ENCODE measurements around the gene CGB7. TPM values are rescaled to one million over a fixed set of nuclear protein-coding genes. Genes with fewer than 3 reads are reported as not detected.
A peak's percentile ranks its signal among the peaks of the same experiment; 100 is the strongest.

CGB7 gene
- total RNA-seq, 1 experiment from 2014 or later: 0.04 TPM

DNA sequence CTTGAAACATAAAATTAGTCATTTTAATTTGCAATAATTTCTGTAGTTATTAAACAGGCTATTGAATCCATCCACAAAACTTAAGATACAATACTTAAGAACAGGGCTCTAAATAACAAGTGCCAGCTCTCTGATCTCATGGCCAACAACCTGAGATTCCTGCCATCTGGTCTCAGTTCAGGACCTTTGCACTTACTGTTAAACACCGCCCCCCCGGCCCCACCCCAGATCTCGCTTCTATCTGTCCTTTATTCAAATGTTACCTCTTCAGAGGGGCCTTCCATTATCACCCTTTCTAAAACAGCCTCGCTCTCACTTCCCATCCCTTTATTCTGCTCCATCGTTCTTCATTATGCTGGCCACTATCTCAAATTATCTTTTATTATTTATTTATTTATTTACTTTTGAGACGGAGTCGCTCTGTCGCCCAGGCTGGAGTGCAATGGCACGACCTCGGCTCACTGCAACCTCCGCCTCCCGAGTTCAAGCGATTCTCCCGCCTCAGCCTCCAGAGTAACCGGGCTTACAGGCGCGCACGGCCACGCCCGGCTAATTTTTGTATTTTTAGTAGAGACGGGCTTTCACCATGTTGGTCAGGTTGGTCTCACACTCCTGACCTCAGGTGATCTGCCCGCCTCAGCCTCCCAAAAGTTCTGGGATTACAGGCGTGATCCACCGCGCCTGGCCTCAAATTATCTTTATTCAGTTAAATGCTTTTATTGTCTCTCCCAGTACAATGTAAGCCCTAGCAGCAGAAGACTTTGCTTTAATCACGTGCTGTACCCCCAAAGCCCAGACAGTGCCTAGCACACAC, 26.9 kb upstream of the CGB7 start:
- ChIA-PET CTCF (no interaction called here), POLR2A (ENCODE audit: unreplicated experiment) (no interaction called here)
- no peak overlapping the region; the same call in 1 of the 2 replicates for H3K27ac ChIP-seq (ENCODE audit: low read length)
- peaks cover 34% of the 10 kb centered on the region for H4K20me1 ChIP-seq (ENCODE audit: low read length)
- DNase-seq: no peak
- H3K27me3 ChIP-seq (ENCODE audit: low read length): no peaks in the 10 kb centered on the region
- H3K9ac ChIP-seq (ENCODE audit: low read length): peak overlapping the region; percentile 99
- H3K4me1 ChIP-seq (ENCODE audit: insufficient read depth, low read length): peaks cover 4% of the 10 kb centered on the region; the same call in 1 of the 2 replicates
- no peaks in the 10 kb centered on the region for H3K9me3 ChIP-seq (ENCODE audit: low read length)
- TF ChIP-seq CTCF (conservative IDR thresholded peaks at IDR 0.05; ENCODE audit: low read depth, low read length): no peak
- no peak for TF ChIP-seq EZH2phosphoT487 (IDR thresholded peaks at IDR 0.05; ENCODE audit: borderline replicate concordance, low read length)
- no peak for TF ChIP-seq EZH2 (IDR thresholded peaks at IDR 0.05; ENCODE audit: low read length, unreplicated experiment)
- H2AFZ ChIP-seq (ENCODE audit: low read length): peak overlapping the region; percentile 97
- no peaks in the 10 kb centered on the region for H3K9me2 ChIP-seq (replicated peaks; ENCODE audit: low read length)
- intact Hi-C loops (cut with micrococcal nuclease): no loop called here
- TSS peak; percentile 86 for BruUV-seq (replicated peaks)
- no peaks in the 10 kb centered on the region for H3F3A ChIP-seq (ENCODE audit: low read length, unreplicated experiment)
- peaks cover 16% of the 10 kb centered on the region for H3K36me3 ChIP-seq (ENCODE audit: low read depth, low read length)
- H3K4me2 ChIP-seq (ENCODE audit: low read length): peak overlapping the region; percentile 99
- peaks cover 39% of the 10 kb centered on the region for H3K79me2 ChIP-seq (ENCODE audit: low read length)
- peak; percentile 4 for ATAC-seq
- peak overlapping the region; percentile 81 for H3K4me3 ChIP-seq (ENCODE audit: low read length)

GRCh38 chr19:49081273-49081672, 23.7 kb upstream of the CGB7 start:
- Histone ChIP-seq H3F3A (ENCODE audit: low read length, unreplicated experiment) (no peaks in the 10 kb centered on the region), H3K4me2 (ENCODE audit: low read length) (no peak overlapping the region), H3K4me3 (ENCODE audit: low read length) (no peak overlapping the region), H3K9me2 (replicated peaks; ENCODE audit: low read length) (no peaks in the 10 kb centered on the region), H3K4me1 (ENCODE audit: insufficient read depth, low read length) (0 out of 2 replicates have a peak, but pooled peaks cover 4% of the 10 kb centered on the region), H3K9ac (ENCODE audit: low read length) (no peak overlapping the region), H3K27ac (ENCODE audit: low read length) (no peak overlapping the region), H3K9me3 (ENCODE audit: low read length) (no peaks in the 10 kb centered on the region), H3K79me2 (ENCODE audit: low read length) (peaks cover 10% of the 10 kb centered on the region), H4K20me1 (ENCODE audit: low read length) (peaks cover 8% of the 10 kb centered on the region), H3K36me3 (ENCODE audit: low read depth, low read length) (peaks cover 1% of the 10 kb centered on the region; the same call in 1 of the 2 replicates), H3K27me3 (ENCODE audit: low read length) (no peaks in the 10 kb centered on the region), H2AFZ (ENCODE audit: low read length) (no peak overlapping the region)
- no peak for TF ChIP-seq EZH2 (IDR thresholded peaks at IDR 0.05; ENCODE audit: low read length, unreplicated experiment)
- TF ChIP-seq CTCF (conservative IDR thresholded peaks at IDR 0.05; ENCODE audit: low read depth, low read length): no peak
- no peak for TF ChIP-seq EZH2phosphoT487 (IDR thresholded peaks at IDR 0.05; ENCODE audit: borderline replicate concordance, low read length)
- ATAC-seq (no peak), DNase-seq (no peak)
- ChIA-PET POLR2A (ENCODE audit: unreplicated experiment) (no interaction called here), CTCF (no interaction called here)
- intact Hi-C loops (cut with micrococcal nuclease): no loop called here
- BruUV-seq (replicated peaks): no TSS peak

GRCh38 chr19:49080392-49080791, 22.8 kb upstream of the CGB7 start:
- no peaks in the 10 kb centered on the region for H3F3A ChIP-seq (ENCODE audit: low read length, unreplicated experiment)
- H3K79me2 ChIP-seq (ENCODE audit: low read length): peaks cover 2% of the 10 kb centered on the region
- ChIA-PET POLR2A (ENCODE audit: unreplicated experiment) (no interaction called here), CTCF (no interaction called here)
- no peak for TF ChIP-seq CTCF (conservative IDR thresholded peaks at IDR 0.05; ENCODE audit: low read depth, low read length)
- no peak for TF ChIP-seq EZH2 (IDR thresholded peaks at IDR 0.05; ENCODE audit: low read length, unreplicated experiment)
- TF ChIP-seq EZH2phosphoT487 (IDR thresholded peaks at IDR 0.05; ENCODE audit: borderline replicate concordance, low read length): no peak
- no peak for DNase-seq
- no peaks in the 10 kb centered on the region for H3K36me3 ChIP-seq (ENCODE audit: low read depth, low read length)
- no peak overlapping the region for H3K4me2 ChIP-seq (ENCODE audit: low read length)
- H3K9me2 ChIP-seq (replicated peaks; ENCODE audit: low read length): no peaks in the 10 kb centered on the region
- intact Hi-C loops (cut with micrococcal nuclease): no loop called here
- no peak overlapping the region for H3K9ac ChIP-seq (ENCODE audit: low read length)
- ATAC-seq: no peak
- H3K27ac ChIP-seq (ENCODE audit: low read length): no peak overlapping the region
- H4K20me1 ChIP-seq (ENCODE audit: low read length): no peaks in the 10 kb centered on the region
- no peak overlapping the region for H2AFZ ChIP-seq (ENCODE audit: low read length)
- no peaks in the 10 kb centered on the region for H3K9me3 ChIP-seq (ENCODE audit: low read length)
- no TSS peak for BruUV-seq (replicated peaks)
- H3K27me3 ChIP-seq (ENCODE audit: low read length): no peaks in the 10 kb centered on the region
- H3K4me1 ChIP-seq (ENCODE audit: insufficient read depth, low read length): 0 out of 2 replicates have a peak, but pooled peaks cover 4% of the 10 kb centered on the region
- no peak overlapping the region for H3K4me3 ChIP-seq (ENCODE audit: low read length)
